OCI-LY3 (cell line): ENCODE measurements around the gene CPED1.

Experiments
- H2AFZ ChIP-seq: fragments of 200-600, 300-600 bp; shearing (Covaris generic); 2 replicates; pipeline ENCODE4 v1.6.0; 2014; ENCODE audit warnings: antibody characterized with exemption, low read depth, low read length
- H3K27ac ChIP-seq: fragments of 200-600, 300-600 bp; sonication (generic); 2 replicates; pipeline ENCODE4 v1.5.1; 2014; ENCODE audit warnings: mild to moderate bottlenecking, low read length, moderate library complexity, mixed read lengths
- H3K27me3 ChIP-seq: fragments of 200-600, 300-600 bp; sonication (generic); 2 replicates; pipeline ENCODE4 v1.6.1; 2014; ENCODE audit warnings: low read depth, low read length, mixed read lengths
- H3K36me3 ChIP-seq: fragments of 200-600, 300-600 bp; sonication (generic); replicated peaks from 2 replicates; pipeline ENCODE3; 2014; ENCODE audit warnings: low read depth, low read length, mixed read lengths
- H3K4me1 ChIP-seq: fragments of 300-600, 200-600 bp; sonication (generic); 2 replicates; pipeline ENCODE4 v1.6.1; 2014; ENCODE audit warnings: low read length, mixed read lengths
- H3K4me2 ChIP-seq: fragments of 200-600, 300-600 bp; sonication (generic); 2 replicates; pipeline ENCODE4 v1.6.1; 2014; ENCODE audit warnings: low read length, mixed read lengths
- H3K4me3 ChIP-seq: fragments of 300-600, 200-600 bp; sonication (generic); 2 replicates; pipeline ENCODE4 v1.5.1; 2014; ENCODE audit warnings: antibody characterized with exemption, mild to moderate bottlenecking, low read length, moderate library complexity
- H3K79me2 ChIP-seq: fragments of 300-600, 200-600 bp; shearing (Covaris generic); 2 replicates; pipeline ENCODE4 v1.6.1; 2014; ENCODE audit warnings: mild to moderate bottlenecking, low read length, mixed read lengths
- H3K9ac ChIP-seq: fragments of 300-600, 200-600 bp; shearing (Covaris generic); 2 replicates; pipeline ENCODE4 v1.6.0; 2014; ENCODE audit warnings: mild to moderate bottlenecking, low read length, moderate library complexity
- H3K9me3 ChIP-seq: fragments of 200-600, 300-600 bp; shearing (Covaris generic); 2 replicates; pipeline ENCODE4 v1.6.1; 2014; ENCODE audit warnings: low read length, mixed read lengths; ENCODE audit not compliant: insufficient read depth
- H4K20me1 ChIP-seq: fragments of 200-600, 300-600 bp; sonication (generic); 2 replicates; pipeline ENCODE4 v1.6.1; 2016; ENCODE audit warnings: low read length, mixed read lengths; ENCODE audit not compliant: insufficient read depth
- CTCF ChIP-seq: fragments of 200-600, 300-600 bp; sonication (generic); IDR thresholded peaks from 2 replicates; pipeline ENCODE4 v1.5.1; 2014; ENCODE audit warnings: antibody characterized with exemption, low read length, low read depth
- EZH2phosphoT487 ChIP-seq: fragments of 200-600 bp; shearing (Covaris generic); IDR thresholded peaks from 2 replicates; pipeline ENCODE4 v1.6.1; 2018; ENCODE audit warnings: antibody characterized with exemption, mixed run types, low read depth

CPED1 gene

GRCh38 chr7:121344093-121344492 is 355.6 kb downstream of the CPED1 start:
- peaks cover 19% of the 10 kb centered on the region for H3K36me3 ChIP-seq
- TF ChIP-seq CTCF (no peak), EZH2phosphoT487 (no peak)
- H3K4me3 ChIP-seq = no peak overlapping the region
- H3K4me1 ChIP-seq = no peaks in the 10 kb centered on the region
- H2AFZ ChIP-seq = no peak overlapping the region
- no peak overlapping the region for H3K9ac ChIP-seq
- H3K27ac ChIP-seq = no peak overlapping the region
- H3K9me3 ChIP-seq = no peaks in the 10 kb centered on the region
- H3K27me3 ChIP-seq = no peaks in the 10 kb centered on the region
- no peaks in the 10 kb centered on the region for H4K20me1 ChIP-seq
- no peaks in the 10 kb centered on the region for H3K79me2 ChIP-seq
- H3K4me2 ChIP-seq = no peak overlapping the region

- no peak for TF ChIP-seq EZH2phosphoT487
- no peak for TF ChIP-seq CTCF
Observed at GRCh38 chr7:121344497-121344896, 356.0 kb downstream of the CPED1 start.

More at GRCh38 chr7:121344497-121344896, 356.0 kb downstream of the CPED1 start:
- no peak overlapping the region for H2AFZ ChIP-seq
- H3K9me3 ChIP-seq = no peaks in the 10 kb centered on the region
- no peak overlapping the region for H3K4me3 ChIP-seq
- no peaks in the 10 kb centered on the region for H3K4me1 ChIP-seq
- H3K27ac ChIP-seq = no peak overlapping the region
- H3K27me3 ChIP-seq = no peaks in the 10 kb centered on the region
- H4K20me1 ChIP-seq = no peaks in the 10 kb centered on the region
- no peak overlapping the region for H3K9ac ChIP-seq
- no peaks in the 10 kb centered on the region for H3K79me2 ChIP-seq
- H3K36me3 ChIP-seq = peaks cover 19% of the 10 kb centered on the region
- H3K4me2 ChIP-seq = no peak overlapping the region
